Breast epithelium (tissue), 3 donors: ENCODE data around the gene CEP131.

Source experiments
- CTCF ChIP-seq, 3 donors: fragments of 450-650 bp; IDR thresholded peaks; one replicate each; pipeline ENCODE4 v1.5.1; 2016 to 2017; ENCODE audit warnings: antibody characterized with exemption in 3 of 3, mild to moderate bottlenecking in 3 of 3, moderate library complexity in 3 of 3
- POLR2A ChIP-seq: fragments of 450-650 bp; IDR thresholded peaks from one replicate; pipeline ENCODE4 v1.6.1; 2016; ENCODE audit warnings: antibody characterized with exemption, mild to moderate bottlenecking, moderate library complexity

DNA sequence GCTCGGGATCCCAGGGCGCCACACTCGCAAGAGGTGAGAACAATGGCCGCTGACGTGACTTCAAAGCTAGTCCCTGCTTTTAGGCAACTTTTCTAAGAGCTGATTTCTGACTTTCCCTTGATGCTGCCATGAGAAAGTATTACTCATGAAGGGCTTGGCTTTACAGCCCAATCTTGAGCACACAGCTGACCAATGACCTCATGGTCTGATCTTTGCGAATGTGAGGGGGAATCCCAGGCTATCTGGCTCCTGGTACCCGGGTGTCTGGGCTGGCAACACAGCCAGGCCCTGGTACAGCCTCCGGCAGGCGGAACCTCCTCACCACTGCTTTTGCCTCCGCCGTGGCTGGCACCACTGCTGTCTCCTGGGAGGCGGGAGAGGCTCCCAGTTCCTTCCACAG lies 33.9 kb upstream of the CEP131 start:
- TF ChIP-seq CTCF (IDR thresholded peaks at IDR 0.05) (no peak), POLR2A (no peak)
